ENCODE data around the gene MYLK.
"Not testable (repeated sequence)": the region's sequence is repeated elsewhere in the genome, so short reads cannot be mapped to it uniquely, and the experiment has no call there.

MYLK gene

DNA sequence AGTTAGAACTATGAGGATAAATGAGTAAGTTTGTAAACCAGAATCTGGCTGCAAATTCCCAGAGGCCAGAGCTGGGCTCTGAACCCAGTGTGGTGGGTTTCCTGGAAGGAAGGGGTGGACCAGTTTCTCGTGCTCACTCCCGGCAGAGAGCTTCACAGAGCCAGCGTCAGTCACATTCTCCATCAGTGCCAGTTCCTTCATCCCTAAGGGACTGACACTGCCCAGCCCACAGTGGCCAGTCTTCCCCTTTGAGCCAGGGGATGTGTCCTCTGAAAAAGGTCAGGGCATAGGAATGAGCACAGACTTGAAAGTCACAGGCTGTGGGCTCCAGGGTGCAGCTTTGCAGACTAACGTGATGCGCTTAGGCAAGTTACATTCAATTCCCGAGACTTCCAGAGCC is 163.5 kb downstream of the MYLK start:
- no peaks in the 10 kb centered on the region for H3K9me3 ChIP-seq (ENCODE audit: insufficient read depth, low read depth, low read length)
- no peak overlapping the region for H2AFZ ChIP-seq (ENCODE audit: low read length)
- no peaks in the 10 kb centered on the region for H3F3A ChIP-seq (ENCODE audit: low read depth)
- no peak overlapping the region for H3K9ac ChIP-seq (ENCODE audit: low read depth, low read length, poor library complexity, severe bottlenecking)
- H3K9me2 ChIP-seq (replicated peaks; ENCODE audit: low read depth, low read length): no peaks in the 10 kb centered on the region
- H3K27me3 ChIP-seq (ENCODE audit: insufficient read depth, low read length, poor library complexity, severe bottlenecking): no peaks in the 10 kb centered on the region
- TF ChIP-seq, protein P1, sequence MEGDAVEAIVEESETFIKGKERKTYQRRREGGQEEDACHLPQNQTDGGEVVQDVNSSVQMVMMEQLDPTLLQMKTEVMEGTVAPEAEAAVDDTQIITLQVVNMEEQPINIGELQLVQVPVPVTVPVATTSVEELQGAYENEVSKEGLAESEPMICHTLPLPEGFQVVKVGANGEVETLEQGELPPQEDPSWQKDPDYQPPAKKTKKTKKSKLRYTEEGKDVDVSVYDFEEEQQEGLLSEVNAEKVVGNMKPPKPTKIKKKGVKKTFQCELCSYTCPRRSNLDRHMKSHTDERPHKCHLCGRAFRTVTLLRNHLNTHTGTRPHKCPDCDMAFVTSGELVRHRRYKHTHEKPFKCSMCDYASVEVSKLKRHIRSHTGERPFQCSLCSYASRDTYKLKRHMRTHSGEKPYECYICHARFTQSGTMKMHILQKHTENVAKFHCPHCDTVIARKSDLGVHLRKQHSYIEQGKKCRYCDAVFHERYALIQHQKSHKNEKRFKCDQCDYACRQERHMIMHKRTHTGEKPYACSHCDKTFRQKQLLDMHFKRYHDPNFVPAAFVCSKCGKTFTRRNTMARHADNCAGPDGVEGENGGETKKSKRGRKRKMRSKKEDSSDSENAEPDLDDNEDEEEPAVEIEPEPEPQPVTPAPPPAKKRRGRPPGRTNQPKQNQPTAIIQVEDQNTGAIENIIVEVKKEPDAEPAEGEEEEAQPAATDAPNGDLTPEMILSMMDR (conservative IDR thresholded peaks at IDR 0.05; ENCODE audit: low read length): no peak
- no peak for TF ChIP-seq EZH2phosphoT487 (IDR thresholded peaks at IDR 0.05; ENCODE audit: borderline replicate concordance)
- no peaks in the 10 kb centered on the region for H3K79me2 ChIP-seq (ENCODE audit: insufficient read depth, low read length)
- H3K4me1 ChIP-seq (ENCODE audit: insufficient read depth, low read length, poor library complexity, severe bottlenecking): no peaks in the 10 kb centered on the region
- H4K20me1 ChIP-seq (ENCODE audit: insufficient read depth, low read length, poor library complexity, severe bottlenecking): no peaks in the 10 kb centered on the region
- H3K4me3 ChIP-seq (ENCODE audit: low read length, poor library complexity, severe bottlenecking): no peak overlapping the region
- no peaks in the 10 kb centered on the region for H3K36me3 ChIP-seq (ENCODE audit: insufficient read depth, low read length)
- H3K4me2 ChIP-seq (ENCODE audit: low read depth, low read length, poor library complexity, severe bottlenecking): no peak overlapping the region

DNA sequence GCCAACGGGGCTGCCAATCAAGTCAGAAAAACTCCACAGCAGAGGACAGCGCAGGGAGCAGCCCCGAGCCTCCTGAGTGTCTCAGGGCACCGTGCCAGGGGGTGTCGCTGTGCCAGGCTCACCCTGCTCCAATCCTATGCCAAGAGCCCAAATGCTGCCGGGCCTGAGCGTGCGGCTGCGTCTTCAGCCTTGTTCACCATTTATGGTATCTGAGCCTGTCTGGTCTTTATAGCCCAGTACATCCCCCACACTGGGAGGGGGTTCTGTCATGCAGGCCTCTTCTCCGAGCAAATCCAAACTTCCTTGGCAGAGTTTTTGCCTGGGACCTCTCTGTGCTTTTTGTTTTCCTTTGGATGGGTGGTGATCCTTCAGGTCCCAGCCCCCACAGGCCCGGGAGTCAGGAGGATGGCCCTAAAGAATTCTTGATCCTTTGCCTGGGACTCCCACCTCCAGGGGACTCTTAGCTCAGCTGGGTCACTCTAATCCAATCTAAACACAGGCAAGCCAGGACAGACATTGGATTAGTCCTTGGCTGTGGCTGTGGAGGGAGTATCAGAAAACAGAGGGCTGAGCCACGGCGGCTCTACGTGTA is 164.2 kb downstream of the MYLK start:
- Histone ChIP-seq H3K36me3 (ENCODE audit: insufficient read depth, low read length) (no peaks in the 10 kb centered on the region), H3K9me3 (ENCODE audit: insufficient read depth, low read depth, low read length) (no peaks in the 10 kb centered on the region), H3K4me1 (ENCODE audit: insufficient read depth, low read length, poor library complexity, severe bottlenecking) (no peaks in the 10 kb centered on the region), H4K20me1 (ENCODE audit: insufficient read depth, low read length, poor library complexity, severe bottlenecking) (no peaks in the 10 kb centered on the region), H3K9me2 (replicated peaks; ENCODE audit: low read depth, low read length) (no peaks in the 10 kb centered on the region), H3F3A (ENCODE audit: low read depth) (no peaks in the 10 kb centered on the region), H3K27me3 (ENCODE audit: insufficient read depth, low read length, poor library complexity, severe bottlenecking) (no peaks in the 10 kb centered on the region), H2AFZ (ENCODE audit: low read length) (no peak overlapping the region), H3K4me3 (ENCODE audit: low read length, poor library complexity, severe bottlenecking) (no peak overlapping the region), H3K79me2 (ENCODE audit: insufficient read depth, low read length) (no peaks in the 10 kb centered on the region), H3K9ac (ENCODE audit: low read depth, low read length, poor library complexity, severe bottlenecking) (no peak overlapping the region), H3K4me2 (ENCODE audit: low read depth, low read length, poor library complexity, severe bottlenecking) (no peak overlapping the region)
- TF ChIP-seq, protein P1 (conservative IDR thresholded peaks at IDR 0.05; ENCODE audit: low read length): no peak
- TF ChIP-seq EZH2phosphoT487 (IDR thresholded peaks at IDR 0.05; ENCODE audit: borderline replicate concordance): no peak

DNA sequence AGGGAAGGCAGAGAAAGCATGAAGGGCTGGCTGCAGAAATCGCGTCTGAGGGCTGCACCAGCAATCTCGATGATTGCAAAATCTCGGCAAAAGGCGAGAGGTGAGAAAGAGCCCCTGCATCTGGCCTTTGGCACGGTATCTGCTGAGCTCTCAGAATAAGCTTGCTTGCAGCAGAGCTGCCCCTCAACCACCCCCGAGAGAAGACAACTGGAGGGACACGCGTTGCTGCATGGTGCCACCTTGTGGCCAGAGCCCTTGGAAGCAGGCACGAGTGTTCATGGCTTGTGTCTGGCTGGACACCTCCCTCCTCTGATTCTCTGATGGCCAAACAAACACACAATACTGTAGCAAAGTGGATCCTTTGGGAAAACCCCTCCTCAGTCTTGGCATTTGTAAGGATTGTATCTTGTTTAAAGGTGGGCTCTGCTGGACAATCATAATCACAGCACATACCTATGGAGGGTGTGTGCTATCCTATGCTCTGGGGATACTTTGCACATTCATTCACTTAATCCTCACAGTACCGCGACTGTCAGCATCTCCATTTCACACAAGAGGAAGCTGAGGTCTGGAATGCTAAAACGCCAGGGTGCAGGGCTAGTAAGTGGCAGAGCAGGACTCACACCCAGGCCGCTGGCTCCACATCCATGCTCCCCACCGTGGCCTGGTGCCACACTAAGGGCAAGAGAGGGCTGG is 164.9 kb downstream of the MYLK start:
- not testable (repeated sequence) for H3K9ac ChIP-seq (ENCODE audit: low read depth, low read length, poor library complexity, severe bottlenecking)

More for the DNA sequence above, 164.9 kb downstream of the MYLK start:
- H3K4me2 ChIP-seq (ENCODE audit: low read depth, low read length, poor library complexity, severe bottlenecking); H3K4me1 ChIP-seq (ENCODE audit: insufficient read depth, low read length, poor library complexity, severe bottlenecking); H3K4me3 ChIP-seq (ENCODE audit: low read length, poor library complexity, severe bottlenecking); H3K9me3 ChIP-seq (ENCODE audit: insufficient read depth, low read depth, low read length); H3K27me3 ChIP-seq (ENCODE audit: insufficient read depth, low read length, poor library complexity, severe bottlenecking); H3F3A ChIP-seq (ENCODE audit: low read depth); H2AFZ ChIP-seq (ENCODE audit: low read length); H3K79me2 ChIP-seq (ENCODE audit: insufficient read depth, low read length); H4K20me1 ChIP-seq (ENCODE audit: insufficient read depth, low read length, poor library complexity, severe bottlenecking); H3K9me2 ChIP-seq (replicated peaks; ENCODE audit: low read depth, low read length); H3K36me3 ChIP-seq (ENCODE audit: insufficient read depth, low read length): not testable (repeated sequence)
- TF ChIP-seq, protein P1 (conservative IDR thresholded peaks at IDR 0.05; ENCODE audit: low read length): peak; percentile 69

All from Loucy (cell line).